GM23338 (cell line): ENCODE results near the gene PARVB. TPM values are rescaled to one million over a fixed set of nuclear protein-coding genes. Genes with fewer than 3 reads are reported as not detected.

Experiments used
- ATAC-seq: fragments of 200-7000 bp; cut with Tn5 transposase; 3 replicates; pipeline ENCODE4 v1.9.1; 2020
- DNase-seq: peaks from one replicate; pipeline ENCODE4 v3.0.0-alpha.2; 2015; ENCODE audit warnings: low spot score
- H2AFZ ChIP-seq: fragments of 200-600 bp; sonication (generic); 2 replicates; pipeline ENCODE4 v1.8.0; 2016; ENCODE audit warnings: antibody characterized with exemption, mild to moderate bottlenecking, moderate library complexity
- H3F3A ChIP-seq: fragments of 200-600 bp; sonication (generic); replicated peaks from 2 replicates; pipeline ENCODE4 v1.8.0; 2017; ENCODE audit warnings: antibody characterized with exemption, mixed run types, low read depth
- H3K27ac ChIP-seq: fragments of 200-600 bp; sonication (generic); 2 replicates; pipeline ENCODE4 v1.6.1; 2016; ENCODE audit warnings: low read depth
- H3K27me3 ChIP-seq: fragments of 200-600 bp; sonication (generic); 2 replicates; pipeline ENCODE4 v1.8.0; 2016; ENCODE audit warnings: mild to moderate bottlenecking, mixed run types, moderate library complexity; ENCODE audit not compliant: insufficient read depth
- H3K36me3 ChIP-seq: fragments of 200-600 bp; sonication (generic); 2 replicates; pipeline ENCODE4 v1.8.0; 2016; ENCODE audit warnings: mild to moderate bottlenecking; ENCODE audit not compliant: insufficient read depth
- H3K4me1 ChIP-seq: fragments of 200-600 bp; sonication (generic); 2 replicates; pipeline ENCODE4 v1.8.0; 2016; ENCODE audit warnings: mild to moderate bottlenecking, moderate library complexity; ENCODE audit not compliant: insufficient read depth
- H3K4me2 ChIP-seq: fragments of 200-600 bp; sonication (generic); 2 replicates; pipeline ENCODE4 v1.7.1; 2017; ENCODE audit warnings: mixed run types
- H3K4me3 ChIP-seq: fragments of 200-600 bp; sonication (generic); 2 replicates; pipeline ENCODE4 v1.6.1; 2016; ENCODE audit warnings: mixed run types
- H3K79me2 ChIP-seq: fragments of 200-600 bp; sonication (generic); replicated peaks from 2 replicates; pipeline ENCODE4 v1.8.0; 2017; ENCODE audit warnings: mild to moderate bottlenecking; ENCODE audit not compliant: insufficient read depth
- H3K9me2 ChIP-seq: fragments of 200-600 bp; sonication (generic); 2 replicates; pipeline ENCODE4 v1.8.0; 2017; ENCODE audit not compliant: insufficient read depth
- H4K20me1 ChIP-seq: fragments of 200-600 bp; sonication (generic); replicated peaks from 2 replicates; pipeline ENCODE4 v1.8.0; 2017; ENCODE audit warnings: mild to moderate bottlenecking; ENCODE audit not compliant: insufficient read depth
- H3K27ac Mint-ChIP-seq: 2 replicates; pipeline ENCODE4 v1.8.0; 2020; ENCODE audit warnings: inconsistent platforms, mild to moderate bottlenecking, moderate library complexity, mixed read lengths
- H3K27me3 Mint-ChIP-seq: 3 replicates; pipeline ENCODE4 v1.8.0; 2022; ENCODE audit warnings: low read depth, mild to moderate bottlenecking, moderate library complexity, mixed read lengths, inconsistent platforms; ENCODE audit not compliant: insufficient read depth, poor library complexity
- H3K36me3 Mint-ChIP-seq: 3 replicates; pipeline ENCODE4 v1.8.0; 2021; ENCODE audit warnings: low read depth, mild to moderate bottlenecking, inconsistent platforms, moderate library complexity, mixed read lengths
- H3K4me1 Mint-ChIP-seq: 3 replicates; pipeline ENCODE4 v1.8.0; 2020; ENCODE audit warnings: mild to moderate bottlenecking, inconsistent platforms, mixed read lengths
- H3K4me3 Mint-ChIP-seq: 3 replicates; pipeline ENCODE4 v1.8.0; 2021; ENCODE audit warnings: moderate library complexity, mild to moderate bottlenecking, inconsistent platforms, mixed read lengths
- H3K9me3 Mint-ChIP-seq: 3 replicates; pipeline ENCODE4 v1.8.0; 2020; ENCODE audit warnings: moderate library complexity, mild to moderate bottlenecking, inconsistent platforms, mixed read lengths
- CREB1 ChIP-seq: fragments of 250-450 bp; sonication (Bioruptor Pico); IDR thresholded peaks from 2 replicates; pipeline ENCODE4 v1.5.0; 2020; ENCODE audit warnings: low read depth, mild to moderate bottlenecking, moderate library complexity
- EZH2 ChIP-seq: fragments of 200-600 bp; sonication (generic); IDR thresholded peaks from one replicate; pipeline ENCODE4 v1.8.0; 2017; ENCODE audit warnings: antibody characterized with exemption, mild to moderate bottlenecking, low read depth; ENCODE audit not compliant: unreplicated experiment
- EZH2phosphoT487 ChIP-seq: fragments of 200-600 bp; sonication (generic); IDR thresholded peaks from one replicate; pipeline ENCODE4 v1.8.1; 2018; ENCODE audit warnings: antibody characterized with exemption; ENCODE audit not compliant: unreplicated experiment
- JUNB ChIP-seq: IDR thresholded peaks from one replicate; pipeline ENCODE4 v1.6.1; 2016; ENCODE audit warnings: antibody characterized with exemption; ENCODE audit not compliant: unreplicated experiment
- ZNF331 ChIP-seq: fragments of 250-450 bp; sonication (Bioruptor Pico); IDR thresholded peaks from 2 replicates; pipeline ENCODE4 v1.5.0; 2020; ENCODE audit warnings: low read depth, mild to moderate bottlenecking, moderate library complexity
- polyA plus RNA-seq: library from polyadenylated mRNA; unstranded; fragments of >200 nt; fragmentation: Nextera tagmentation; extraction: Ambion mirVana; gene quantifications from 2 replicates; pipeline ENCODE4 v1.2.1, GENCODE V29; 2016
- total RNA-seq: library from RNA; depleted of rRNA; stranded (reverse); fragments of >200 nt; shearing (Covaris generic); gene quantifications from 2 replicates; pipeline ENCODE4 v1.2.3, GENCODE V29; 2014
- TF ChIP-seq, protein P1 (sequence below): IDR thresholded peaks from one replicate; pipeline ENCODE4 v1.6.1; 2018; ENCODE audit warnings: antibody characterized with exemption; ENCODE audit not compliant: unreplicated experiment
- TF ChIP-seq, protein P2 (sequence below): IDR thresholded peaks from 2 replicates; pipeline ENCODE4 v1.6.1; 2016; ENCODE audit warnings: antibody characterized with exemption
- TF ChIP-seq, protein P3 (sequence below), 2 experiments: fragments of 200-600 bp in 1 of 2; sonication (generic) in 1 of 2; conservative IDR thresholded peaks; 2 replicates each; pipeline versions ENCODE4 v1.5.1 to v1.6.1; 2016 to 2017; ENCODE audit warnings: antibody characterized with exemption in 2 of 2, low read depth in 2 of 2, mild to moderate bottlenecking in 2 of 2, moderate library complexity in 1 of 2

PARVB gene
- total and polyA plus RNA-seq, 2 experiments from 2014 or later = 4.3 to 7.7 TPM

DNA sequence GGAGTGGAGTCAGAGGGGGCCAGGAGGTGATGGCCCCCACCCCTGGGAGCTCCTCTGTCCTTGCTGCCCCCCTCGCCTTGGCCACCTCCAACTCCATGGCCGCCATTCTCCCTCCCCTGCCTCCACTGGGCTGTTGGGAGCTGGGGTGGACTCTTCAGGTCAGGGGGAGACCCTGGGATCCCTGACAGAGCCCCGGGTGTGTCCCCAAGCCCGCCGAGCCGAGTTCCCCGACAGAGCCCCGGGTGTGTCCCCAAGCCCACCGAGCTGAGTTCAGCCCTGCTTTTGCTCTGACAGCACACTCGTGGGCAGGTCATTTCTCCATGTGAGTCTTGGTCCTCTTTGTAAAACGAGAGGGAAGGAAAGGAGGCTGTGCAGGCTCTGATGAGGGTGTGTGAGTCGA is 143.4 kb downstream of the PARVB start:
- H3K36me3 Mint-ChIP-seq = no peaks in the 10 kb centered on the region
- ATAC-seq = no peak
- Histone ChIP-seq H3K36me3 (no peaks in the 10 kb centered on the region), H3K27me3 (no peaks in the 10 kb centered on the region), H3K4me2 (no peak overlapping the region), H3F3A (no peaks in the 10 kb centered on the region), H2AFZ (no peak overlapping the region), H3K4me3 (no peak overlapping the region), H3K27ac (no peak overlapping the region), H3K4me1 (peaks cover 14% of the 10 kb centered on the region), H3K9me2 (no peaks in the 10 kb centered on the region), H3K79me2 (no peaks in the 10 kb centered on the region), H4K20me1 (no peaks in the 10 kb centered on the region)
- no peaks in the 10 kb centered on the region for H3K9me3 Mint-ChIP-seq
- H3K4me1 Mint-ChIP-seq = peaks cover 21% of the 10 kb centered on the region
- H3K27me3 Mint-ChIP-seq = peaks cover 5% of the 10 kb centered on the region
- no peak overlapping the region for H3K4me3 Mint-ChIP-seq
- no peak for DNase-seq
- H3K27ac Mint-ChIP-seq = no peak overlapping the region
- TF ChIP-seq ZNF331 (no peak), EZH2 (no peak)
- TF ChIP-seq, protein P1, sequence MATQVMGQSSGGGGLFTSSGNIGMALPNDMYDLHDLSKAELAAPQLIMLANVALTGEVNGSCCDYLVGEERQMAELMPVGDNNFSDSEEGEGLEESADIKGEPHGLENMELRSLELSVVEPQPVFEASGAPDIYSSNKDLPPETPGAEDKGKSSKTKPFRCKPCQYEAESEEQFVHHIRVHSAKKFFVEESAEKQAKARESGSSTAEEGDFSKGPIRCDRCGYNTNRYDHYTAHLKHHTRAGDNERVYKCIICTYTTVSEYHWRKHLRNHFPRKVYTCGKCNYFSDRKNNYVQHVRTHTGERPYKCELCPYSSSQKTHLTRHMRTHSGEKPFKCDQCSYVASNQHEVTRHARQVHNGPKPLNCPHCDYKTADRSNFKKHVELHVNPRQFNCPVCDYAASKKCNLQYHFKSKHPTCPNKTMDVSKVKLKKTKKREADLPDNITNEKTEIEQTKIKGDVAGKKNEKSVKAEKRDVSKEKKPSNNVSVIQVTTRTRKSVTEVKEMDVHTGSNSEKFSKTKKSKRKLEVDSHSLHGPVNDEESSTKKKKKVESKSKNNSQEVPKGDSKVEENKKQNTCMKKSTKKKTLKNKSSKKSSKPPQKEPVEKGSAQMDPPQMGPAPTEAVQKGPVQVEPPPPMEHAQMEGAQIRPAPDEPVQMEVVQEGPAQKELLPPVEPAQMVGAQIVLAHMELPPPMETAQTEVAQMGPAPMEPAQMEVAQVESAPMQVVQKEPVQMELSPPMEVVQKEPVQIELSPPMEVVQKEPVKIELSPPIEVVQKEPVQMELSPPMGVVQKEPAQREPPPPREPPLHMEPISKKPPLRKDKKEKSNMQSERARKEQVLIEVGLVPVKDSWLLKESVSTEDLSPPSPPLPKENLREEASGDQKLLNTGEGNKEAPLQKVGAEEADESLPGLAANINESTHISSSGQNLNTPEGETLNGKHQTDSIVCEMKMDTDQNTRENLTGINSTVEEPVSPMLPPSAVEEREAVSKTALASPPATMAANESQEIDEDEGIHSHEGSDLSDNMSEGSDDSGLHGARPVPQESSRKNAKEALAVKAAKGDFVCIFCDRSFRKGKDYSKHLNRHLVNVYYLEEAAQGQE = no peak

DNA sequence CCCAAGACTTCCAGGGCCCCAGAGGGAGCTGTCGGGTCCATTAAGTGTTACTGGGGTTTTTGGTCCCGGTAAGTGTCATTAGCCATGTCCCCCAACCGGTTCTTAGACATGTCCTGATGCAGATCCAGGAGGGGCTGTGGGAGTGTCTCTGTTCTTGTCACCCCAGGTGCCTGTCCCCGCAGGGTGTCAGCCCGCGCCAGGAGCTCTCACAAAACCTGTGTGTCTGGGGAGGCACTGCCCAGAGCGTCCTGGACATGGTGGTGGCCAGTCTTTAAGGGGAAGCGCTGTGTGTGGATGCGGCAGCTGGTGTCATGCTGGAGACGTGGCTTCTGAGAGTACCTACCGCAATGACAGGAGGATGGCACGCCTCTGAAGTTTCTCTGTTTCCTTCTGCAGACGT is 144.1 kb downstream of the PARVB start:
- Histone ChIP-seq H4K20me1 (no peaks in the 10 kb centered on the region), H3F3A (no peaks in the 10 kb centered on the region), H3K36me3 (no peaks in the 10 kb centered on the region), H3K27ac (no peak overlapping the region), H3K4me2 (no peak overlapping the region), H3K9me2 (no peaks in the 10 kb centered on the region), H2AFZ (no peak overlapping the region), H3K4me3 (no peak overlapping the region), H3K79me2 (no peaks in the 10 kb centered on the region), H3K4me1 (peaks cover 21% of the 10 kb centered on the region), H3K27me3 (no peaks in the 10 kb centered on the region)
- no peaks in the 10 kb centered on the region for H3K36me3 Mint-ChIP-seq
- peaks cover 5% of the 10 kb centered on the region for H3K27me3 Mint-ChIP-seq
- DNase-seq = no peak
- no peak overlapping the region for H3K27ac Mint-ChIP-seq
- H3K4me3 Mint-ChIP-seq = no peak overlapping the region
- ATAC-seq = no peak
- no peaks in the 10 kb centered on the region for H3K9me3 Mint-ChIP-seq
- peaks cover 27% of the 10 kb centered on the region for H3K4me1 Mint-ChIP-seq
- TF ChIP-seq JUNB = no peak
- no peak for TF ChIP-seq EZH2phosphoT487
- TF ChIP-seq CREB1 (CRISPR knock-in tag) = no peak
- TF ChIP-seq, protein P1 = no peak
- TF ChIP-seq, protein P2, sequence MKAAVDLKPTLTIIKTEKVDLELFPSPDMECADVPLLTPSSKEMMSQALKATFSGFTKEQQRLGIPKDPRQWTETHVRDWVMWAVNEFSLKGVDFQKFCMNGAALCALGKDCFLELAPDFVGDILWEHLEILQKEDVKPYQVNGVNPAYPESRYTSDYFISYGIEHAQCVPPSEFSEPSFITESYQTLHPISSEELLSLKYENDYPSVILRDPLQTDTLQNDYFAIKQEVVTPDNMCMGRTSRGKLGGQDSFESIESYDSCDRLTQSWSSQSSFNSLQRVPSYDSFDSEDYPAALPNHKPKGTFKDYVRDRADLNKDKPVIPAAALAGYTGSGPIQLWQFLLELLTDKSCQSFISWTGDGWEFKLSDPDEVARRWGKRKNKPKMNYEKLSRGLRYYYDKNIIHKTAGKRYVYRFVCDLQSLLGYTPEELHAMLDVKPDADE = no peak
- TF ChIP-seq, protein P3, sequence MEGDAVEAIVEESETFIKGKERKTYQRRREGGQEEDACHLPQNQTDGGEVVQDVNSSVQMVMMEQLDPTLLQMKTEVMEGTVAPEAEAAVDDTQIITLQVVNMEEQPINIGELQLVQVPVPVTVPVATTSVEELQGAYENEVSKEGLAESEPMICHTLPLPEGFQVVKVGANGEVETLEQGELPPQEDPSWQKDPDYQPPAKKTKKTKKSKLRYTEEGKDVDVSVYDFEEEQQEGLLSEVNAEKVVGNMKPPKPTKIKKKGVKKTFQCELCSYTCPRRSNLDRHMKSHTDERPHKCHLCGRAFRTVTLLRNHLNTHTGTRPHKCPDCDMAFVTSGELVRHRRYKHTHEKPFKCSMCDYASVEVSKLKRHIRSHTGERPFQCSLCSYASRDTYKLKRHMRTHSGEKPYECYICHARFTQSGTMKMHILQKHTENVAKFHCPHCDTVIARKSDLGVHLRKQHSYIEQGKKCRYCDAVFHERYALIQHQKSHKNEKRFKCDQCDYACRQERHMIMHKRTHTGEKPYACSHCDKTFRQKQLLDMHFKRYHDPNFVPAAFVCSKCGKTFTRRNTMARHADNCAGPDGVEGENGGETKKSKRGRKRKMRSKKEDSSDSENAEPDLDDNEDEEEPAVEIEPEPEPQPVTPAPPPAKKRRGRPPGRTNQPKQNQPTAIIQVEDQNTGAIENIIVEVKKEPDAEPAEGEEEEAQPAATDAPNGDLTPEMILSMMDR (conservative IDR thresholded peaks at IDR 0.05; ENCODE audit: low read depth in 2 of 2) = no peak
